Thyroid gland (tissue), 4 donors: Measurements from ENCODE around the gene PPID.

Source experiments
- CTCF ChIP-seq, 6 experiments: fragments of 200-600 bp in 3 of 6; fragments of 450-650 bp in 3 of 6; sonication (generic) in 3 of 6; IDR thresholded peaks; one replicate each; pipeline ENCODE4 v1.5.1; 2016 to 2019; ENCODE audit warnings: antibody characterized with exemption in 6 of 6, mild to moderate bottlenecking in 2 of 6, inconsistent platforms in 1 of 6, moderate library complexity in 1 of 6
- POLR2A ChIP-seq, 2 donors: fragments of 450-650 bp; IDR thresholded peaks; one replicate each; pipeline ENCODE4 v1.6.1; 2017; ENCODE audit warnings: antibody characterized with exemption in 2 of 2, mild to moderate bottlenecking in 2 of 2, moderate library complexity in 1 of 2

- TF ChIP-seq POLR2A (IDR thresholded peaks at IDR 0.05): no peak
- no peak for TF ChIP-seq CTCF (IDR thresholded peaks at IDR 0.05)
Observed at GRCh38 chr4:158676076-158676475, 47.1 kb downstream of the PPID start.
